HEK293 (cell line): ENCODE results near the gene MDFIC2.

Experiments
- CTCF ChIA-PET: fragments of 350-600 bp; formaldehyde crosslinking; extraction: SDS; loops from one replicate; lab custom pipeline; 2021; ENCODE audit warnings: antibody characterized with exemption; lab: Yijun Ruan, JAX
- POLR2A ChIA-PET: fragments of 300-600 bp; formaldehyde crosslinking; extraction: SDS; loops from one replicate; lab custom pipeline; 2020; ENCODE audit warnings: antibody characterized with exemption, inconsistent platforms; lab: Yijun Ruan, JAX
- H3K27ac ChIP-seq: fragments of 200-500 bp; sonication (Bioruptor generic); 2 replicates; pipeline ENCODE4 v1.5.1; 2014; ENCODE audit warnings: low read depth, low read length, control low read depth, inconsistent platforms; ENCODE audit errors: extremely low read depth
- H3K36me3 ChIP-seq, 2 experiments: fragments of 200-500 bp in 1 of 2; sonication (Bioruptor generic) in 1 of 2; 1 replicate in 1 of 2; 2 replicates in 1 of 2; pipeline ENCODE4 v1.5.1; 2014 to 2017; ENCODE audit warnings: inconsistent platforms in 2 of 2, low read length in 2 of 2; ENCODE audit not compliant: control insufficient read depth in 2 of 2, insufficient read depth in 1 of 2
- H3K4me1 ChIP-seq: fragments of 200-500 bp; sonication (Bioruptor generic); 2 replicates; pipeline ENCODE4 v1.5.1; 2014; ENCODE audit warnings: mild to moderate bottlenecking, low read length, inconsistent platforms; ENCODE audit not compliant: control insufficient read depth, insufficient read depth
- H3K4me3 ChIP-seq: 2 replicates; pipeline ENCODE4 v1.5.1; 2011; ENCODE audit warnings: low read depth, mild to moderate bottlenecking, control low read depth, low read length, moderate library complexity
- H3K9me3 ChIP-seq: fragments of 200-500 bp; sonication (Bioruptor generic); 2 replicates; pipeline ENCODE4 v1.5.1; 2014; ENCODE audit warnings: low read depth, low read length, inconsistent platforms; ENCODE audit not compliant: control insufficient read depth, insufficient read depth
- KLF10 ChIP-seq: fragments of 450-650 bp; IDR thresholded peaks from 2 replicates; pipeline ENCODE4 v1.5.1; 2018; ENCODE audit warnings: missing biosample characterization, mild to moderate bottlenecking, missing genetic modification characterization
- REPIN1 ChIP-seq: fragments of 450-650 bp; formaldehyde crosslinking; IDR thresholded peaks from 2 replicates; pipeline ENCODE4 v1.5.1; 2017; ENCODE audit warnings: missing biosample characterization, missing genetic modification characterization, low read depth
- ZEB2 ChIP-seq: fragments of 450-650 bp; formaldehyde crosslinking; IDR thresholded peaks from 2 replicates; pipeline ENCODE4 v1.5.1; 2016; ENCODE audit warnings: missing biosample characterization, missing genetic modification characterization
- ZFP3 ChIP-seq: fragments of 450-650 bp; formaldehyde crosslinking; IDR thresholded peaks from 2 replicates; pipeline ENCODE4 v1.5.1; 2016; ENCODE audit warnings: low read depth, missing biosample characterization, missing genetic modification characterization
- ZFP37 ChIP-seq: fragments of 450-650 bp; formaldehyde crosslinking; IDR thresholded peaks from 2 replicates; pipeline ENCODE4 v1.5.1; 2016; ENCODE audit warnings: missing biosample characterization, missing genetic modification characterization
- ZNF133 ChIP-seq: fragments of 450-650 bp; formaldehyde crosslinking; IDR thresholded peaks from 2 replicates; pipeline ENCODE4 v1.5.1; 2016; ENCODE audit warnings: missing biosample characterization, missing genetic modification characterization
- ZNF138 ChIP-seq: fragments of 450-650 bp; formaldehyde crosslinking; IDR thresholded peaks from 2 replicates; pipeline ENCODE4 v1.5.1; 2016; ENCODE audit warnings: missing biosample characterization, missing genetic modification characterization, borderline replicate concordance
- ZNF155 ChIP-seq: fragments of 450-650 bp; formaldehyde crosslinking; IDR thresholded peaks from 2 replicates; pipeline ENCODE4 v1.5.1; 2016; ENCODE audit warnings: missing biosample characterization, missing genetic modification characterization
- ZNF157 ChIP-seq: fragments of 450-650 bp; formaldehyde crosslinking; IDR thresholded peaks from 2 replicates; pipeline ENCODE4 v1.5.1; 2016; ENCODE audit warnings: missing biosample characterization, missing genetic modification characterization
- ZNF169 ChIP-seq: fragments of 450-650 bp; formaldehyde crosslinking; IDR thresholded peaks from 2 replicates; pipeline ENCODE4 v1.5.1; 2016; ENCODE audit warnings: missing biosample characterization, missing genetic modification characterization
- ZNF266 ChIP-seq: fragments of 450-650 bp; formaldehyde crosslinking; IDR thresholded peaks from 2 replicates; pipeline ENCODE4 v1.5.1; 2016; ENCODE audit warnings: missing biosample characterization, missing genetic modification characterization, low read depth
- ZNF48 ChIP-seq: fragments of 450-650 bp; formaldehyde crosslinking; IDR thresholded peaks from 2 replicates; pipeline ENCODE4 v1.5.1; 2016; ENCODE audit warnings: missing biosample characterization, missing genetic modification characterization
- ZNF621 ChIP-seq: fragments of 450-650 bp; formaldehyde crosslinking; IDR thresholded peaks from 2 replicates; pipeline ENCODE4 v1.5.1; 2017; ENCODE audit warnings: missing biosample characterization, missing genetic modification characterization
- ZNF654 ChIP-seq: fragments of 450-650 bp; formaldehyde crosslinking; IDR thresholded peaks from 2 replicates; pipeline ENCODE4 v1.5.1; 2016; ENCODE audit warnings: low read depth, missing biosample characterization, missing genetic modification characterization
- ZNF707 ChIP-seq: fragments of 450-650 bp; formaldehyde crosslinking; IDR thresholded peaks from 2 replicates; pipeline ENCODE4 v1.5.1; 2016; ENCODE audit warnings: missing biosample characterization, missing genetic modification characterization
- ZSCAN30 ChIP-seq: fragments of 450-650 bp; IDR thresholded peaks from 2 replicates; pipeline ENCODE4 v1.5.1; 2018; ENCODE audit warnings: missing biosample characterization, mild to moderate bottlenecking, missing genetic modification characterization, moderate library complexity
- TF ChIP-seq, protein P1 (sequence below): fragments of 450-650 bp; formaldehyde crosslinking; IDR thresholded peaks from 2 replicates; pipeline ENCODE4 v1.5.1; 2016; ENCODE audit warnings: missing biosample characterization, missing genetic modification characterization
- TF ChIP-seq, protein P2 (sequence below): fragments of 450-650 bp; formaldehyde crosslinking; IDR thresholded peaks from 2 replicates; pipeline ENCODE4 v1.5.1; 2016; ENCODE audit warnings: missing biosample characterization, missing genetic modification characterization
- TF ChIP-seq, protein P3 (sequence below): fragments of 450-650 bp; formaldehyde crosslinking; IDR thresholded peaks from 2 replicates; pipeline ENCODE4 v1.5.1; 2016; ENCODE audit warnings: missing biosample characterization, missing genetic modification characterization
- TF ChIP-seq, protein P4 (sequence below): fragments of 450-650 bp; formaldehyde crosslinking; conservative IDR thresholded peaks from 2 replicates; pipeline ENCODE4 v1.5.1; 2016; ENCODE audit warnings: low read depth, missing biosample characterization, missing genetic modification characterization
- TF ChIP-seq, protein P5 (sequence below): fragments of 450-650 bp; formaldehyde crosslinking; IDR thresholded peaks from 2 replicates; pipeline ENCODE4; 2016; ENCODE audit warnings: missing biosample characterization, missing genetic modification characterization
- TF ChIP-seq, protein P6 (sequence below): fragments of 450-650 bp; formaldehyde crosslinking; IDR thresholded peaks from 2 replicates; pipeline ENCODE4 v1.5.1; 2016; ENCODE audit warnings: missing biosample characterization, missing genetic modification characterization

MDFIC2 gene

DNA sequence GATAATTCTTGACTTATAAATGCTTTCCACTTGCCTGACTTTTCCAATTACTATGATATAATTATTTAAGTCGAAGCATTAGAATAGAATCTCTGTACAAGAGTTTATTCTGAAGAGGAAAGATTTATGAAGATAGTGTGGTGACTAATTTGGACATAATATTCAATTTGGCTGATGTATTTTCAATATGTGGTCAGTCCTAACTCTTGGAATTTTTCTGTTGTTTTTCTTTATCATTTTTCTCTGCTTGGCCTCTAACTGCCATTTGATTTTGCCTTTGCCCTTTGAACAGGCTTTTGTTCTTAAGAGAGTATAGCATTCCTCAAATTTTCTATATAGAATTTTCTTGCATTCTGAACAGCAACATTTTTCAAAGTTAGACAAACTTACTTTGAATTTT is 2.6 kb upstream of the MDFIC2 start:
- POLR2A ChIA-PET = no interaction called here
- no peak overlapping the region for H3K4me3 ChIP-seq

DNA sequence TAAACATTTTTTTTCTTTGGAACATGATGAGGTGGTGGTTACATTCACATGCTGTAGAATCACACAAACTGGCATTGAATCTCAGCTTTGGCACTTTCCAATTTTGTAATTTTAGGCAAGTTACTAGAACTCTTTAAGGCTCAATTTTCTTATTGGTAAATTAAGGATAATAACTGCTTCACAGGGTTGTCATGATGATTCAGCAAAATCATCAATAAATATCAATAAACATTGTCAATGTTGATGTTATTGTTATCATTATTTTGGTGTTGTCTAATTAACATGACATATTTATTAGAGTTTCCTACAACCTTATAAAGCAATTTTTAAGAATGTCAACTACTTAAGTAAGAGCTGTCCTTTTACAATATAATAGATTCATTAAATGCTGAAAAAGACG is 1.6 kb downstream of the MDFIC2 start:
- CTCF ChIA-PET = no interaction called here
- no peak overlapping the region for H3K4me3 ChIP-seq
- POLR2A ChIA-PET = no interaction called here
- no peaks in the 10 kb centered on the region for H3K9me3 ChIP-seq
- no peak overlapping the region for H3K27ac ChIP-seq
- no peaks in the 10 kb centered on the region for H3K4me1 ChIP-seq
- no peaks in the 10 kb centered on the region for H3K36me3 ChIP-seq
- TF ChIP-seq ZSCAN30 (tag by site-specific recombination) (no peak), ZNF654 (tag by site-specific recombination) (no peak), ZNF157 (tag by site-specific recombination) (no peak), ZNF169 (tag by site-specific recombination) (no peak), ZEB2 (no peak), ZNF266 (tag by site-specific recombination) (no peak), ZNF621 (tag by site-specific recombination) (no peak), REPIN1 (tag by site-specific recombination) (no peak)
- TF ChIP-seq, protein P1, sequence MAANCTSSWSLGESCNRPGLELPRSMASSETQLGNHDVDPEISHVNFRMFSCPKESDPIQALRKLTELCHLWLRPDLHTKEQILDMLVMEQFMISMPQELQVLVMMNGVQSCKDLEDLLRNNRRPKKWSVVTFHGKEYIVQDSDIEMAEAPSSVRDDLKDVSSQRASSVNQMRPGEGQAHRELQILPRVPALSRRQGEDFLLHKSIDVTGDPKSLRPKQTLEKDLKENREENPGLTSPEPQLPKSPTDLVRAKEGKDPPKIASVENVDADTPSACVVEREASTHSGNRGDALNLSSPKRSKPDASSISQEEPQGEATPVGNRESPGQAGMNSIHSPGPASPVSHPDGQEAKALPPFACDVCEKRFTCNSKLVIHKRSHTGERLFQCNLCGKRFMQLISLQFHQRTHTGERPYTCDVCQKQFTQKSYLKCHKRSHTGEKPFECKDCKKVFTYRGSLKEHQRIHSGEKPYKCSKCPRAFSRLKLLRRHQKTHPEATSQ = no peak
- TF ChIP-seq, protein P2, sequence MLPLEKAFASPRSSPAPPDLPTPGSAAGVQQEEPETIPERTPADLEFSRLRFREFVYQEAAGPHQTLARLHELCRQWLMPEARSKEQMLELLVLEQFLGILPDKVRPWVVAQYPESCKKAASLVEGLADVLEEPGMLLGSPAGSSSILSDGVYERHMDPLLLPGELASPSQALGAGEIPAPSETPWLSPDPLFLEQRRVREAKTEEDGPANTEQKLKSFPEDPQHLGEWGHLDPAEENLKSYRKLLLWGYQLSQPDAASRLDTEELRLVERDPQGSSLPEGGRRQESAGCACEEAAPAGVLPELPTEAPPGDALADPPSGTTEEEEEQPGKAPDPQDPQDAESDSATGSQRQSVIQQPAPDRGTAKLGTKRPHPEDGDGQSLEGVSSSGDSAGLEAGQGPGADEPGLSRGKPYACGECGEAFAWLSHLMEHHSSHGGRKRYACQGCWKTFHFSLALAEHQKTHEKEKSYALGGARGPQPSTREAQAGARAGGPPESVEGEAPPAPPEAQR (tag by site-specific recombination) = no peak
- TF ChIP-seq, protein P3, sequence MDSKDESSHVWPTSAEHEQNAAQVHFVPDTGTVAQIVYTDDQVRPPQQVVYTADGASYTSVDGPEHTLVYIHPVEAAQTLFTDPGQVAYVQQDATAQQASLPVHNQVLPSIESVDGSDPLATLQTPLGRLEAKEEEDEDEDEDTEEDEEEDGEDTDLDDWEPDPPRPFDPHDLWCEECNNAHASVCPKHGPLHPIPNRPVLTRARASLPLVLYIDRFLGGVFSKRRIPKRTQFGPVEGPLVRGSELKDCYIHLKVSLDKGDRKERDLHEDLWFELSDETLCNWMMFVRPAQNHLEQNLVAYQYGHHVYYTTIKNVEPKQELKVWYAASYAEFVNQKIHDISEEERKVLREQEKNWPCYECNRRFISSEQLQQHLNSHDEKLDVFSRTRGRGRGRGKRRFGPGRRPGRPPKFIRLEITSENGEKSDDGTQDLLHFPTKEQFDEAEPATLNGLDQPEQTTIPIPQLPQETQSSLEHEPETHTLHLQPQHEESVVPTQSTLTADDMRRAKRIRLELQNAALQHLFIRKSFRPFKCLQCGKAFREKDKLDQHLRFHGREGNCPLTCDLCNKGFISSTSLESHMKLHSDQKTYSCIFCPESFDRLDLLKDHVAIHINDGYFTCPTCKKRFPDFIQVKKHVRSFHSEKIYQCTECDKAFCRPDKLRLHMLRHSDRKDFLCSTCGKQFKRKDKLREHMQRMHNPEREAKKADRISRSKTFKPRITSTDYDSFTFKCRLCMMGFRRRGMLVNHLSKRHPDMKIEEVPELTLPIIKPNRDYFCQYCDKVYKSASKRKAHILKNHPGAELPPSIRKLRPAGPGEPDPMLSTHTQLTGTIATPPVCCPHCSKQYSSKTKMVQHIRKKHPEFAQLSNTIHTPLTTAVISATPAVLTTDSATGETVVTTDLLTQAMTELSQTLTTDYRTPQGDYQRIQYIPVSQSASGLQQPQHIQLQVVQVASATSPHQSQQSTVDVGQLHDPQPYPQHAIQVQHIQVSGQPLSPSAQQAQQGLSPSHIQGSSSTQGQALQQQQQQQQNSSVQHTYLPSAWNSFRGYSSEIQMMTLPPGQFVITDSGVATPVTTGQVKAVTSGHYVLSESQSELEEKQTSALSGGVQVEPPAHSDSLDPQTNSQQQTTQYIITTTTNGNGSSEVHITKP = no peak

More for the DNA sequence above, 2.6 kb upstream of the MDFIC2 start:
- H3K36me3 ChIP-seq = no peaks in the 10 kb centered on the region
- CTCF ChIA-PET = no interaction called here
- TF ChIP-seq, protein P4, sequence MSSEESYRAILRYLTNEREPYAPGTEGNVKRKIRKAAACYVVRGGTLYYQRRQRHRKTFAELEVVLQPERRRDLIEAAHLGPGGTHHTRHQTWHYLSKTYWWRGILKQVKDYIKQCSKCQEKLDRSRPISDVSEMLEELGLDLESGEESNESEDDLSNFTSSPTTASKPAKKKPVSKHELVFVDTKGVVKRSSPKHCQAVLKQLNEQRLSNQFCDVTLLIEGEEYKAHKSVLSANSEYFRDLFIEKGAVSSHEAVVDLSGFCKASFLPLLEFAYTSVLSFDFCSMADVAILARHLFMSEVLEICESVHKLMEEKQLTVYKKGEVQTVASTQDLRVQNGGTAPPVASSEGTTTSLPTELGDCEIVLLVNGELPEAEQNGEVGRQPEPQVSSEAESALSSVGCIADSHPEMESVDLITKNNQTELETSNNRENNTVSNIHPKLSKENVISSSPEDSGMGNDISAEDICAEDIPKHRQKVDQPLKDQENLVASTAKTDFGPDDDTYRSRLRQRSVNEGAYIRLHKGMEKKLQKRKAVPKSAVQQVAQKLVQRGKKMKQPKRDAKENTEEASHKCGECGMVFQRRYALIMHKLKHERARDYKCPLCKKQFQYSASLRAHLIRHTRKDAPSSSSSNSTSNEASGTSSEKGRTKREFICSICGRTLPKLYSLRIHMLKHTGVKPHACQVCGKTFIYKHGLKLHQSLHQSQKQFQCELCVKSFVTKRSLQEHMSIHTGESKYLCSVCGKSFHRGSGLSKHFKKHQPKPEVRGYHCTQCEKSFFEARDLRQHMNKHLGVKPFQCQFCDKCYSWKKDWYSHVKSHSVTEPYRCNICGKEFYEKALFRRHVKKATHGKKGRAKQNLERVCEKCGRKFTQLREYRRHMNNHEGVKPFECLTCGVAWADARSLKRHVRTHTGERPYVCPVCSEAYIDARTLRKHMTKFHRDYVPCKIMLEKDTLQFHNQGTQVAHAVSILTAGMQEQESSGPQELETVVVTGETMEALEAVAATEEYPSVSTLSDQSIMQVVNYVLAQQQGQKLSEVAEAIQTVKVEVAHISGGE (tag by site-specific recombination) = no peak
- TF ChIP-seq ZFP37 (no peak), ZNF133 (tag by site-specific recombination) (no peak), ZFP3 (no peak), ZNF48 (tag by site-specific recombination) (no peak), KLF10 (tag by site-specific recombination) (no peak), ZNF707 (no peak), ZNF138 (tag by site-specific recombination) (no peak), ZNF155 (tag by site-specific recombination) (no peak), ZNF157 (tag by site-specific recombination) (no peak)
- TF ChIP-seq, protein P5, sequence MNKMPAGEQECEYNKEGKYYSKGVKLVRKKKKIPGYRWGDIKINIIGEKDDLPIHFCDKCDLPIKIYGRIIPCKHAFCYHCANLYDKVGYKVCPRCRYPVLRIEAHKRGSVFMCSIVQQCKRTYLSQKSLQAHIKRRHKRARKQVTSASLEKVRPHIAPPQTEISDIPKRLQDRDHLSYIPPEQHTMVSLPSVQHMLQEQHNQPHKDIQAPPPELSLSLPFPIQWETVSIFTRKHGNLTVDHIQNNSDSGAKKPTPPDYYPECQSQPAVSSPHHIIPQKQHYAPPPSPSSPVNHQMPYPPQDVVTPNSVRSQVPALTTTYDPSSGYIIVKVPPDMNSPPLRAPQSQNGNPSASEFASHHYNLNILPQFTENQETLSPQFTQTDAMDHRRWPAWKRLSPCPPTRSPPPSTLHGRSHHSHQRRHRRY (tag by site-specific recombination) = no peak
- TF ChIP-seq, protein P6, sequence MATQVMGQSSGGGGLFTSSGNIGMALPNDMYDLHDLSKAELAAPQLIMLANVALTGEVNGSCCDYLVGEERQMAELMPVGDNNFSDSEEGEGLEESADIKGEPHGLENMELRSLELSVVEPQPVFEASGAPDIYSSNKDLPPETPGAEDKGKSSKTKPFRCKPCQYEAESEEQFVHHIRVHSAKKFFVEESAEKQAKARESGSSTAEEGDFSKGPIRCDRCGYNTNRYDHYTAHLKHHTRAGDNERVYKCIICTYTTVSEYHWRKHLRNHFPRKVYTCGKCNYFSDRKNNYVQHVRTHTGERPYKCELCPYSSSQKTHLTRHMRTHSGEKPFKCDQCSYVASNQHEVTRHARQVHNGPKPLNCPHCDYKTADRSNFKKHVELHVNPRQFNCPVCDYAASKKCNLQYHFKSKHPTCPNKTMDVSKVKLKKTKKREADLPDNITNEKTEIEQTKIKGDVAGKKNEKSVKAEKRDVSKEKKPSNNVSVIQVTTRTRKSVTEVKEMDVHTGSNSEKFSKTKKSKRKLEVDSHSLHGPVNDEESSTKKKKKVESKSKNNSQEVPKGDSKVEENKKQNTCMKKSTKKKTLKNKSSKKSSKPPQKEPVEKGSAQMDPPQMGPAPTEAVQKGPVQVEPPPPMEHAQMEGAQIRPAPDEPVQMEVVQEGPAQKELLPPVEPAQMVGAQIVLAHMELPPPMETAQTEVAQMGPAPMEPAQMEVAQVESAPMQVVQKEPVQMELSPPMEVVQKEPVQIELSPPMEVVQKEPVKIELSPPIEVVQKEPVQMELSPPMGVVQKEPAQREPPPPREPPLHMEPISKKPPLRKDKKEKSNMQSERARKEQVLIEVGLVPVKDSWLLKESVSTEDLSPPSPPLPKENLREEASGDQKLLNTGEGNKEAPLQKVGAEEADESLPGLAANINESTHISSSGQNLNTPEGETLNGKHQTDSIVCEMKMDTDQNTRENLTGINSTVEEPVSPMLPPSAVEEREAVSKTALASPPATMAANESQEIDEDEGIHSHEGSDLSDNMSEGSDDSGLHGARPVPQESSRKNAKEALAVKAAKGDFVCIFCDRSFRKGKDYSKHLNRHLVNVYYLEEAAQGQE (tag by site-specific recombination) = no peak
- H3K4me1 ChIP-seq = no peaks in the 10 kb centered on the region
- H3K9me3 ChIP-seq = no peaks in the 10 kb centered on the region
- H3K27ac ChIP-seq = no peak overlapping the region
